Measurements from ENCODE around the gene GRIK2. TPM values are rescaled to one million over a fixed set of nuclear protein-coding genes. Genes with fewer than 3 reads are reported as not detected.

GRIK2 gene
- total RNA-seq (2012; rRNA removed) (15.2 and 15.8 TPM in 2 replicates), polyA plus RNA-seq (2012; rRNA removed) (5.6 and 8.2 TPM in 2 replicates), Bru-seq, nascent RNA (percentile 57 among the genes with signal in this experiment), BruChase-seq, experiment 1, labeled RNA remaining after a 6-hour chase (percentile 41 among the genes with signal in this experiment), BruChase-seq, experiment 2, labeled RNA remaining after a 2-hour chase (percentile 57 among the genes with signal in this experiment)
- 1.3 and 2.2 TPM in 2 replicates for polyA plus RNA-seq (2012; cell fraction: cytosol; rRNA removed)
- polyA plus RNA-seq (2012; cell fraction: nucleus; rRNA removed; ENCODE audit: low replicate concordance): 2.8 and 27.3 TPM in 2 replicates
- long read RNA-seq, full-length matches to known transcripts: 1 of 6 reads
- long read RNA-seq, partial matches to known transcripts: 4 of 6 reads
- long read RNA-seq, other reads (novel, unspliced or antisense): 1 of 6 reads

- POLR2A ChIA-PET (ENCODE audit: unreplicated experiment): no interaction called here
- peak within 1 kb of the TSS; percentile 49 for H3K23ac ChIP-seq (ENCODE audit: low read depth, low read length)
- no TSS peak for BruUV-seq (replicated peaks)
These were observed at the start of gene GRIK2 for GRCh38 chr6:101393251-101393828. GRIK2 (plus strand) TSS chr6:101393708.

More at GRCh38 chr6:101393251-101393828, at the start of gene GRIK2:
- WGBS, 2 experiments (ENCODE audit: extremely low coverage in 2 of 2, insufficient read length in 1 of 2): 0% methylated on average over 3 of the region's 45 CpGs; no CpG with 5 or more reads in 1 of the 2 experiments
- Histone ChIP-seq H4K91ac (ENCODE audit: insufficient read depth, low read depth, low read length) (no peak within 1 kb of the TSS), H2BK5ac (ENCODE audit: low read depth, low read length, poor library complexity, severe bottlenecking) (peak within 1 kb of the TSS; percentile 74), H4K8ac (ENCODE audit: low read depth in 2 of 2, low read length in 2 of 2) (peak within 1 kb of the TSS in 1 of 2 experiments; percentile 58; a peak in 1 of 4 replicates), H3K79me1 (ENCODE audit: low read depth in 1 of 2, low read length in 2 of 2) (peaks cover 0 to 5% of the 10 kb centered on the region in 2 experiments; a peak in 1 of 4 replicates), H3K27ac (ENCODE audit: insufficient read depth, low read length) (peak within 1 kb of the TSS; percentile 0; the same call in 1 of the 2 replicates), H3K56ac (ENCODE audit: extremely low read depth, insufficient read depth, low read length) (peak within 1 kb of the TSS; percentile 45; the same call in 1 of the 2 replicates), H4K5ac (ENCODE audit: low read depth, low read length) (no peak within 1 kb of the TSS), H4K20me1 (ENCODE audit: insufficient read depth, low read length) (no peaks in the 10 kb centered on the region), H3K4ac (ENCODE audit: low read depth, low read length) (peak within 1 kb of the TSS; percentile 67), H3K4me2 (ENCODE audit: low read depth, low read length) (peak within 1 kb of the TSS; percentile 99), H3K4me1 (ENCODE audit: control insufficient read depth, insufficient read depth, low read length) (peaks cover 1% of the 10 kb centered on the region; the same call in 1 of the 2 replicates), H2AK9ac (replicated peaks; ENCODE audit: low read depth, low read length, poor library complexity) (peak within 1 kb of the TSS; percentile 77), H2BK15ac (ENCODE audit: low read depth, low read length) (no peak within 1 kb of the TSS), H3K27me3 (ENCODE audit: control insufficient read depth, insufficient read depth, low read length) (peaks cover 1% of the 10 kb centered on the region; the same call in 1 of the 2 replicates), H3K9ac (ENCODE audit: low read depth, low read length) (peak within 1 kb of the TSS; percentile 63; the same call in 1 of the 2 replicates), H3K14ac (replicated peaks; ENCODE audit: low read depth, low read length) (peak within 1 kb of the TSS; percentile 0; the same call in 1 of the 2 replicates), H2AFZ (replicated peaks; ENCODE audit: low read length, poor library complexity) (peak within 1 kb of the TSS; percentile 95), H2AK5ac (ENCODE audit: low read depth, low read length) (no peak within 1 kb of the TSS), H3K4me3 (ENCODE audit: insufficient read depth, low read depth, low read length) (peak within 1 kb of the TSS; percentile 49), H2BK20ac (ENCODE audit: low read depth, low read length) (peak within 1 kb of the TSS; percentile 26), H3K36me3 (ENCODE audit: control insufficient read depth, insufficient read depth, low read length) (no peaks in the 10 kb centered on the region), H3K18ac (ENCODE audit: low read depth, low read length) (peak within 1 kb of the TSS; percentile 48; the same call in 1 of the 2 replicates), H3K9me3 (ENCODE audit: control insufficient read depth, insufficient read depth, low read length) (no peaks in the 10 kb centered on the region), H2BK120ac (ENCODE audit: low read depth, low read length) (peak within 1 kb of the TSS; percentile 65), H3K9me1 (ENCODE audit: insufficient read depth, low read length) (no peaks in the 10 kb centered on the region)
- in situ Hi-C loops (cut with MboI; ENCODE audit: low sequenced_read_pairs) (no loop called here), dilution Hi-C loops (cut with HindIII; ENCODE audit: low sequenced_read_pairs, unreplicated experiment) (no loop called here), intact Hi-C loops (cut with micrococcal nuclease) (loop anchor here (10.0 kb wide), 3 partner anchors 619 to 1289 kb away; no protein-coding TSS in a partner anchor)
- ATAC-seq (ENCODE audit: low read depth): peak; percentile 81
- CTCF ChIA-PET: interaction anchor here (1.3 kb wide), 1 partner anchor 13 kb away, joined by 9 read pairs; no protein-coding TSS in a partner anchor
- TF ChIP-seq RAD21 (IDR thresholded peaks at IDR 0.05; ENCODE audit: low read length) (peak; percentile 41), RCOR1 (IDR thresholded peaks at IDR 0.05; ENCODE audit: insufficient replicate concordance, low read length) (no peak), MAFK (IDR thresholded peaks at IDR 0.05; ENCODE audit: low read depth, low read length) (no peak), POLR2A (IDR thresholded peaks at IDR 0.05; ENCODE audit: low read depth, low read length) (peak; percentile 79; the same call in 1 of the 2 replicates), MAZ (IDR thresholded peaks at IDR 0.05; ENCODE audit: borderline replicate concordance, low read depth, low read length) (peak; percentile 54)
- TF ChIP-seq, protein P1, sequence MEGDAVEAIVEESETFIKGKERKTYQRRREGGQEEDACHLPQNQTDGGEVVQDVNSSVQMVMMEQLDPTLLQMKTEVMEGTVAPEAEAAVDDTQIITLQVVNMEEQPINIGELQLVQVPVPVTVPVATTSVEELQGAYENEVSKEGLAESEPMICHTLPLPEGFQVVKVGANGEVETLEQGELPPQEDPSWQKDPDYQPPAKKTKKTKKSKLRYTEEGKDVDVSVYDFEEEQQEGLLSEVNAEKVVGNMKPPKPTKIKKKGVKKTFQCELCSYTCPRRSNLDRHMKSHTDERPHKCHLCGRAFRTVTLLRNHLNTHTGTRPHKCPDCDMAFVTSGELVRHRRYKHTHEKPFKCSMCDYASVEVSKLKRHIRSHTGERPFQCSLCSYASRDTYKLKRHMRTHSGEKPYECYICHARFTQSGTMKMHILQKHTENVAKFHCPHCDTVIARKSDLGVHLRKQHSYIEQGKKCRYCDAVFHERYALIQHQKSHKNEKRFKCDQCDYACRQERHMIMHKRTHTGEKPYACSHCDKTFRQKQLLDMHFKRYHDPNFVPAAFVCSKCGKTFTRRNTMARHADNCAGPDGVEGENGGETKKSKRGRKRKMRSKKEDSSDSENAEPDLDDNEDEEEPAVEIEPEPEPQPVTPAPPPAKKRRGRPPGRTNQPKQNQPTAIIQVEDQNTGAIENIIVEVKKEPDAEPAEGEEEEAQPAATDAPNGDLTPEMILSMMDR (conservative IDR thresholded peaks at IDR 0.05; ENCODE audit: low read depth, low read length): peak; percentile 47
- peak; percentile 28 for DNase-seq

All from IMR-90 (cell line).